Astrocyte (in vitro differentiated cells and primary cell): ENCODE results near the gene HTR2B. TPM values are rescaled to one million over a fixed set of nuclear protein-coding genes. Genes with fewer than 3 reads are reported as not detected.

Experiments
- DNase-seq: peaks from one replicate; pipeline ENCODE4 v3.0.0-alpha.2; 2010; ENCODE audit warnings: low read depth
- FAIRE-seq: peaks from 2 replicates; lab custom pipeline; 2011; peaks lifted over from hg19 to GRCh38; lab: Jason Lieb, UNC
- H2AFZ ChIP-seq: 2 replicates; pipeline ENCODE4 v1.6.0; 2012; ENCODE audit warnings: low read depth, low read length, inconsistent platforms
- H3K27ac ChIP-seq: 2 replicates; pipeline ENCODE4 v1.5.1; 2011; ENCODE audit warnings: low read depth, low read length, inconsistent platforms
- H3K27me3 ChIP-seq: 2 replicates; pipeline ENCODE4 v1.6.0; 2011; ENCODE audit warnings: low read length, inconsistent platforms; ENCODE audit not compliant: insufficient read depth
- H3K36me3 ChIP-seq: 2 replicates; pipeline ENCODE4 v1.5.1; 2011; ENCODE audit warnings: low read length, inconsistent platforms; ENCODE audit not compliant: insufficient read depth
- H3K4me1 ChIP-seq: 2 replicates; pipeline ENCODE4 v1.5.1; 2011; ENCODE audit warnings: low read length, inconsistent platforms; ENCODE audit not compliant: insufficient read depth
- H3K4me2 ChIP-seq: 2 replicates; pipeline ENCODE4 v1.6.0; 2012; ENCODE audit warnings: low read length, inconsistent platforms
- H3K4me3 ChIP-seq: 2 replicates; pipeline ENCODE4 v1.5.1; 2011; ENCODE audit warnings: low read depth, mild to moderate bottlenecking, low read length, inconsistent platforms; ENCODE audit not compliant: insufficient read depth
- H3K79me2 ChIP-seq: 2 replicates; pipeline ENCODE4 v1.6.0; 2012; ENCODE audit warnings: mild to moderate bottlenecking, low read length, inconsistent platforms; ENCODE audit not compliant: insufficient read depth
- H3K9ac ChIP-seq: 2 replicates; pipeline ENCODE4 v1.6.0; 2012; ENCODE audit warnings: mild to moderate bottlenecking, low read length, inconsistent platforms
- H3K9me3 ChIP-seq: 2 replicates; pipeline ENCODE4 v1.5.1; 2012; ENCODE audit warnings: low read depth, mild to moderate bottlenecking, low read length, inconsistent platforms; ENCODE audit not compliant: insufficient read depth
- H4K20me1 ChIP-seq: 2 replicates; pipeline ENCODE4 v1.6.0; 2012; ENCODE audit warnings: low read length, inconsistent platforms; ENCODE audit not compliant: insufficient read depth
- H3K27ac Mint-ChIP-seq: one replicate; pipeline ENCODE4 v1.8.0; 2021; ENCODE audit warnings: mild to moderate bottlenecking, mixed read lengths; ENCODE audit not compliant: unreplicated experiment
- H3K27me3 Mint-ChIP-seq: one replicate; pipeline ENCODE4 v1.8.0; 2021; ENCODE audit warnings: low read depth, mixed read lengths; ENCODE audit not compliant: unreplicated experiment
- H3K36me3 Mint-ChIP-seq: one replicate; pipeline ENCODE4 v1.8.0; 2021; ENCODE audit warnings: low read depth, mixed read lengths; ENCODE audit not compliant: unreplicated experiment
- H3K4me1 Mint-ChIP-seq: one replicate; pipeline ENCODE4 v1.8.0; 2021; ENCODE audit warnings: low read depth, mixed read lengths; ENCODE audit not compliant: unreplicated experiment
- H3K4me3 Mint-ChIP-seq: one replicate; pipeline ENCODE4 v1.8.0; 2021; ENCODE audit warnings: mild to moderate bottlenecking, moderate library complexity, mixed read lengths; ENCODE audit not compliant: unreplicated experiment
- H3K9me3 Mint-ChIP-seq: one replicate; pipeline ENCODE4 v1.8.0; 2021; ENCODE audit warnings: mild to moderate bottlenecking, mixed read lengths; ENCODE audit not compliant: unreplicated experiment
- EZH2 ChIP-seq: IDR thresholded peaks from 2 replicates; pipeline ENCODE4 v1.6.1; 2012; ENCODE audit warnings: mild to moderate bottlenecking, low read length, inconsistent platforms; ENCODE audit not compliant: insufficient read depth
- total RNA-seq: library from RNA; stranded (reverse); gene quantifications from 2 replicates; pipeline ENCODE4 v1.2.1, GENCODE V29; 2021
- TF ChIP-seq, protein P1 (sequence below): IDR thresholded peaks from 2 replicates; pipeline ENCODE4 v1.5.1; 2011; ENCODE audit warnings: low read depth, mild to moderate bottlenecking, inconsistent platforms, low read length, moderate library complexity; ENCODE audit not compliant: insufficient read depth

The HTR2B gene
- total RNA-seq, 1 donor from 2014 or later = 0.27 TPM

DNA sequence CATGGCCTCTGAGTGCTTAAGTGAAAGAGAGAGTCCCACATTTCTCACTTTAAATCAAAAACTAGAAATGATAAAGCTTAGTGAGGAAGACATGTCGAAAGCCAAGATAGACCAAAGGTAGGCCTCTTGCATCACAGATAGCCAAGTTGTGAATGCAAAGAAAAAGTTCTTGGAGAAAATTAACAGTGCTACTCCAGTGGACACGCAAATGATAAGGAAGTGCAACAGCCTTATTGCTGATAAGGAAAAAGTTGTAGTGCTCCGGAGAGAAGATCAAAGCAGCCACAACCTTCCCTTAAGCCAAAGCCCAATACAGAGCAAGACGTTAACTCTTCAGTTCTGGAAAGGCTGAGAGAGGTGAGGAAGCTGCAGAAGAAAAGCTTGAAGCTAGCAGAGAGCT lies 36.1 kb downstream of the HTR2B start:
- Mint-ChIP-seq H3K27me3 (no peaks in the 10 kb centered on the region), H3K4me1 (no peaks in the 10 kb centered on the region), H3K36me3 (peaks cover 33% of the 10 kb centered on the region), H3K9me3 (no peaks in the 10 kb centered on the region), H3K27ac (peak overlapping the region; percentile 70), H3K4me3 (no peak overlapping the region)
- Histone ChIP-seq H2AFZ (no peak overlapping the region), H3K4me1 (no peaks in the 10 kb centered on the region), H3K27ac (no peak overlapping the region), H4K20me1 (peaks cover 14% of the 10 kb centered on the region), H3K9ac (no peak overlapping the region), H3K4me2 (no peak overlapping the region), H3K79me2 (peaks cover 13% of the 10 kb centered on the region), H3K27me3 (no peaks in the 10 kb centered on the region), H3K4me3 (no peak overlapping the region), H3K36me3 (peaks cover 34% of the 10 kb centered on the region), H3K9me3 (no peaks in the 10 kb centered on the region)
- FAIRE-seq = no peak
- TF ChIP-seq EZH2 = no peak
- TF ChIP-seq, protein P1, sequence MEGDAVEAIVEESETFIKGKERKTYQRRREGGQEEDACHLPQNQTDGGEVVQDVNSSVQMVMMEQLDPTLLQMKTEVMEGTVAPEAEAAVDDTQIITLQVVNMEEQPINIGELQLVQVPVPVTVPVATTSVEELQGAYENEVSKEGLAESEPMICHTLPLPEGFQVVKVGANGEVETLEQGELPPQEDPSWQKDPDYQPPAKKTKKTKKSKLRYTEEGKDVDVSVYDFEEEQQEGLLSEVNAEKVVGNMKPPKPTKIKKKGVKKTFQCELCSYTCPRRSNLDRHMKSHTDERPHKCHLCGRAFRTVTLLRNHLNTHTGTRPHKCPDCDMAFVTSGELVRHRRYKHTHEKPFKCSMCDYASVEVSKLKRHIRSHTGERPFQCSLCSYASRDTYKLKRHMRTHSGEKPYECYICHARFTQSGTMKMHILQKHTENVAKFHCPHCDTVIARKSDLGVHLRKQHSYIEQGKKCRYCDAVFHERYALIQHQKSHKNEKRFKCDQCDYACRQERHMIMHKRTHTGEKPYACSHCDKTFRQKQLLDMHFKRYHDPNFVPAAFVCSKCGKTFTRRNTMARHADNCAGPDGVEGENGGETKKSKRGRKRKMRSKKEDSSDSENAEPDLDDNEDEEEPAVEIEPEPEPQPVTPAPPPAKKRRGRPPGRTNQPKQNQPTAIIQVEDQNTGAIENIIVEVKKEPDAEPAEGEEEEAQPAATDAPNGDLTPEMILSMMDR = no peak
- DNase-seq = no peak

DNA sequence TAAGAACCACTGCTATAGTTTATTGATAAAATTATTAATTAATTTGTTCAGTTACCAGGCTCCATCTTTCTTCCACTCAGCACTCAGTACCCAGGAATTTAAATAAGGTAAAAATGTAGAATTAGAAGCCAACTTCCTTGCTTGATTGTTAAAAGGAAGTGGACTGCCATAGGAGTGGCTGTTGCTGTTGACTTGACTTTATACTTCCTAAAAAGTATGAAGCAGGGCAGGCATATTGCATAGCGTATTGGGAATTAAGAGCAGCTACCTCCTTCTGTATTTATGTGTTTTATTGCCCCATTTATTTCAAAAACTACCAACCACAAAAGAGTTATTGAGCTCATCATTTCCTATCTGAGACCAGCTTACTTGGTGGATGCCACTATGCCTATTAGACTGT lies 40.3 kb downstream of the HTR2B start:
- Mint-ChIP-seq H3K4me3 (no peak overlapping the region), H3K36me3 (peaks cover 28% of the 10 kb centered on the region), H3K27me3 (no peaks in the 10 kb centered on the region), H3K9me3 (no peaks in the 10 kb centered on the region), H3K4me1 (peaks cover 2% of the 10 kb centered on the region), H3K27ac (no peak overlapping the region)
- no peak overlapping the region for H3K9ac ChIP-seq
- H3K4me3 ChIP-seq = no peak overlapping the region
- no peaks in the 10 kb centered on the region for H3K27me3 ChIP-seq
- H4K20me1 ChIP-seq = no peaks in the 10 kb centered on the region
- no peaks in the 10 kb centered on the region for H3K4me1 ChIP-seq
- TF ChIP-seq EZH2 = no peak
- TF ChIP-seq, protein P1 = no peak
- DNase-seq (no peak), FAIRE-seq (no peak)
- no peak overlapping the region for H3K4me2 ChIP-seq
- no peak overlapping the region for H2AFZ ChIP-seq
- H3K27ac ChIP-seq = no peak overlapping the region
- no peaks in the 10 kb centered on the region for H3K9me3 ChIP-seq
- H3K36me3 ChIP-seq = peaks cover 50% of the 10 kb centered on the region
- H3K79me2 ChIP-seq = no peaks in the 10 kb centered on the region

DNA sequence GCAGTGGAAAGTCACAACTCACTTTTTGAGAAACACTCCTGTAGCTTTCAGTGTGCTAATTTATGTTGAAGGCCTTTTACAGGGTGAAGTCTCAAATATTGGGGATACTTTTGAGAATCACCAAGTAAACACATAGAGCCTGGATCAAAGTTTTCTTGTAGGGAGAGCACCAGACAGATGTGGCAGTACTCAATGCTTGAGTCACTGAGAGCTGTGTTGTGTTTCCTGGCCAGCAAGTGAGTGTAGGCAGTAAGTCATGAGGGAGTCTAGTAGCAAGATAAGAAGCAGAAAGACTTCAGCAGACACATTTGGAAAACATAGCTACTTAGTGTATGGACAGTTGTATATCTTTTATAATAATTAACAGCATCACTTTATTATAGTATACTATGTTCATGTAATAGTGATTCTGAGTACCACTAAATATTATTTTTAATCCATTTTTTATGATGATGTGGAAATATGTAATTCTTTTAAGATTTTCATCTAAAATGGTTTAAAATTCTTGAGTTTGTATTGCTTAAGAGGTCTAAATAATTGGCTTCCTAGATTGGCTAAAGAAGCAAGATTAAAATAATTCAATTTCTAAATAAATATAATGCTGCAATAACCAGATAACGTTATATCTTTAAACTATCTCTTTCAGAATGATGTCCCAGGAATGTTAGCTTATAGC lies 55.3 kb downstream of the HTR2B start:
- Mint-ChIP-seq H3K4me1 (peaks cover 10% of the 10 kb centered on the region), H3K36me3 (peaks cover 6% of the 10 kb centered on the region), H3K27ac (peak overlapping the region; percentile 14), H3K9me3 (no peaks in the 10 kb centered on the region), H3K27me3 (no peaks in the 10 kb centered on the region), H3K4me3 (no peak overlapping the region)
- Histone ChIP-seq H3K4me2 (no peak overlapping the region), H3K9ac (no peak overlapping the region), H3K27me3 (no peaks in the 10 kb centered on the region), H3K79me2 (peaks cover 15% of the 10 kb centered on the region), H2AFZ (no peak overlapping the region), H3K36me3 (peaks cover 56% of the 10 kb centered on the region), H4K20me1 (peaks cover 29% of the 10 kb centered on the region), H3K4me1 (peaks cover 9% of the 10 kb centered on the region), H3K27ac (no peak overlapping the region), H3K4me3 (no peak overlapping the region), H3K9me3 (no peaks in the 10 kb centered on the region)
- DNase-seq = peak; percentile 73
- TF ChIP-seq, protein P1 = no peak
- no peak for TF ChIP-seq EZH2
- no peak for FAIRE-seq
